SK-N-SH treated with all-trans-retinoic acid at 6 μM for 48 hours (cell line): ENCODE measurements around the gene SMARCC1.

ENCODE experiments used
- ISL1 ChIP-seq: fragments of 250-450 bp; sonication (Bioruptor Pico); IDR thresholded peaks from 2 replicates; pipeline ENCODE4 v2.1.2; 2022; ENCODE audit warnings: mild to moderate bottlenecking, moderate library complexity
- ZC3H10 ChIP-seq: fragments of 250-450 bp; sonication (Bioruptor Pico); IDR thresholded peaks from 2 replicates; pipeline ENCODE4 v1.5.1; 2021; ENCODE audit warnings: mild to moderate bottlenecking, moderate library complexity
- TF ChIP-seq, protein P1 (sequence below): fragments of 250-450 bp; sonication (Bioruptor Pico); IDR thresholded peaks from 2 replicates; pipeline ENCODE4 v1.5.1; 2021; ENCODE audit warnings: mild to moderate bottlenecking, moderate library complexity
- TF ChIP-seq, protein P2 (sequence below): fragments of 250-450 bp; sonication (Bioruptor Pico); IDR thresholded peaks from 2 replicates; pipeline ENCODE4 v1.8.0; 2020; ENCODE audit warnings: mild to moderate bottlenecking, moderate library complexity, borderline replicate concordance

DNA sequence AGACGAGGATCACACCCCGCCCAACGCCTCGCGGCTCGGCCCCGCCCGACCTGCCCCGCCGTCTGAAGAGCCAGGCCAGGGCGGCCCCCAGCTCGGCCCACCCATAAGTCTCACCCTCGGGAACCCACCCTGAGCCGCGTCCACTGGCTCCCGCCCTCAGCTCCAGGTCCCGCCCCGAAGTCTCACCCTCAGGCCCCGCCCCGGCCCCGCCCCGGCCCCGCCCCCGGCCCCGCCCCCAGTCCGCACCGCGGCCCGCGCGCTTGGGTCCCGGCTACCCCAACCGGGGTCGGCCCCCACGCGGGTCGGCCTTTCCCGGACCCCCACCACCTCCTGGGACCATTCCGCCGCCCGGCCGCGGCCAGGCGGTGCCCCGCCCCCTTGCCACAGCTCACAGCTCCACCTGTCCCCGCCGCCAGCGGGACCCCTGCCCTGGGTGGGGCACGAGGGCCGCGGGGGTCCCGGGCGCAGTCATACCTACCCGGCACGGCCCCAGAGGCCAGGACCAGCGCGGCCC is 203.5 kb downstream of the SMARCC1 start:
- TF ChIP-seq ZC3H10 (CRISPR knock-in tag) (no peak), ISL1 (CRISPR knock-in tag) (no peak)
- TF ChIP-seq, protein P1, sequence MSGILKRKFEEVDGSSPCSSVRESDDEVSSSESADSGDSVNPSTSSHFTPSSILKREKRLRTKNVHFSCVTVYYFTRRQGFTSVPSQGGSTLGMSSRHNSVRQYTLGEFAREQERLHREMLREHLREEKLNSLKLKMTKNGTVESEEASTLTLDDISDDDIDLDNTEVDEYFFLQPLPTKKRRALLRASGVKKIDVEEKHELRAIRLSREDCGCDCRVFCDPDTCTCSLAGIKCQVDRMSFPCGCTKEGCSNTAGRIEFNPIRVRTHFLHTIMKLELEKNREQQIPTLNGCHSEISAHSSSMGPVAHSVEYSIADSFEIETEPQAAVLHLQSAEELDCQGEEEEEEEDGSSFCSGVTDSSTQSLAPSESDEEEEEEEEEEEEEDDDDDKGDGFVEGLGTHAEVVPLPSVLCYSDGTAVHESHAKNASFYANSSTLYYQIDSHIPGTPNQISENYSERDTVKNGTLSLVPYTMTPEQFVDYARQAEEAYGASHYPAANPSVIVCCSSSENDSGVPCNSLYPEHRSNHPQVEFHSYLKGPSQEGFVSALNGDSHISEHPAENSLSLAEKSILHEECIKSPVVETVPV (CRISPR knock-in tag) = no peak
- TF ChIP-seq, protein P2, sequence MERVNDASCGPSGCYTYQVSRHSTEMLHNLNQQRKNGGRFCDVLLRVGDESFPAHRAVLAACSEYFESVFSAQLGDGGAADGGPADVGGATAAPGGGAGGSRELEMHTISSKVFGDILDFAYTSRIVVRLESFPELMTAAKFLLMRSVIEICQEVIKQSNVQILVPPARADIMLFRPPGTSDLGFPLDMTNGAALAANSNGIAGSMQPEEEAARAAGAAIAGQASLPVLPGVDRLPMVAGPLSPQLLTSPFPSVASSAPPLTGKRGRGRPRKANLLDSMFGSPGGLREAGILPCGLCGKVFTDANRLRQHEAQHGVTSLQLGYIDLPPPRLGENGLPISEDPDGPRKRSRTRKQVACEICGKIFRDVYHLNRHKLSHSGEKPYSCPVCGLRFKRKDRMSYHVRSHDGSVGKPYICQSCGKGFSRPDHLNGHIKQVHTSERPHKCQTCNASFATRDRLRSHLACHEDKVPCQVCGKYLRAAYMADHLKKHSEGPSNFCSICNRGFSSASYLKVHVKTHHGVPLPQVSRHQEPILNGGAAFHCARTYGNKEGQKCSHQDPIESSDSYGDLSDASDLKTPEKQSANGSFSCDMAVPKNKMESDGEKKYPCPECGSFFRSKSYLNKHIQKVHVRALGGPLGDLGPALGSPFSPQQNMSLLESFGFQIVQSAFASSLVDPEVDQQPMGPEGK = no peak
